ENCODE data around the gene SIK3. TPM values are rescaled to one million over a fixed set of nuclear protein-coding genes. Genes with fewer than 3 reads are reported as not detected.
"Not testable (repeated sequence)": the region's sequence is repeated elsewhere in the genome, so short reads cannot be mapped to it uniquely, and the experiment has no call there.

Gene SIK3
- polyA plus RNA-seq, 1 experiment = 7.3 TPM

GRCh38 chr11:116836632-116836991, 261.6 kb downstream of the SIK3 start:
- DNase-seq (ENCODE audit: low read depth) = no peak
- Histone ChIP-seq H3K4me3 (ENCODE audit: low read depth, low read length) (no peak overlapping the region), H3K27me3 (ENCODE audit: control insufficient read depth, insufficient read depth, low read length) (no peaks in the 10 kb centered on the region), H3K36me3 (ENCODE audit: control insufficient read depth, insufficient read depth, low read length) (no peaks in the 10 kb centered on the region)
- POLR2A ChIA-PET = no interaction called here
- TF ChIP-seq CTCF (IDR thresholded peaks at IDR 0.05; ENCODE audit: insufficient read depth, low read depth, low read length) = no peak
- CTCF ChIA-PET = interaction anchor here (0.7 to 3.3 kb wide), 19 partner anchors 9 to 307 kb away, joined by 3 to 34 read pairs (median 5); partner anchors contain the start of genes APOA4, APOA5, PAFAH1B2 and ZPR1

GRCh38 chr11:116835791-116836631, 262.2 kb downstream of the SIK3 start:
- TF ChIP-seq CTCF (IDR thresholded peaks at IDR 0.05; ENCODE audit: insufficient read depth, low read depth, low read length) = peak; percentile 75
- POLR2A ChIA-PET = no interaction called here
- CTCF ChIA-PET = interaction anchor here (0.6 to 3.3 kb wide), 25 partner anchors 10 to 391 kb away, joined by 3 to 34 read pairs (median 4); partner anchors contain the start of genes APOA4, APOA5, PAFAH1B2 and ZPR1

GRCh38 chr11:116835042-116835772, 263.0 kb downstream of the SIK3 start:
- POLR2A ChIA-PET = no interaction called here
- no peak for DNase-seq (ENCODE audit: low read depth)
- CTCF ChIA-PET = interaction anchor here (0.6 to 3.3 kb wide), 21 partner anchors 10 to 392 kb away, joined by 3 to 34 read pairs (median 4); partner anchors contain the start of genes APOA4, APOA5, PAFAH1B2 and ZPR1
- Histone ChIP-seq H3K4me3 (ENCODE audit: low read depth, low read length) (no peak overlapping the region; the same call in 1 of the 2 replicates), H3K36me3 (ENCODE audit: control insufficient read depth, insufficient read depth, low read length) (no peaks in the 10 kb centered on the region), H3K27me3 (ENCODE audit: control insufficient read depth, insufficient read depth, low read length) (no peaks in the 10 kb centered on the region)
- TF ChIP-seq CTCF (IDR thresholded peaks at IDR 0.05; ENCODE audit: insufficient read depth, low read depth, low read length) = no peak

More at GRCh38 chr11:116835791-116836631, 262.2 kb downstream of the SIK3 start:
- Histone ChIP-seq H3K4me3 (ENCODE audit: low read depth, low read length) (peak overlapping the region; percentile 22; the same call in 1 of the 2 replicates), H3K36me3 (ENCODE audit: control insufficient read depth, insufficient read depth, low read length) (no peaks in the 10 kb centered on the region), H3K27me3 (ENCODE audit: control insufficient read depth, insufficient read depth, low read length) (no peaks in the 10 kb centered on the region)
- DNase-seq (ENCODE audit: low read depth) = peak; percentile 75

- CTCF ChIA-PET = interaction anchor here (1.1 to 3.3 kb wide), 3 partner anchors 18 to 43 kb away, joined by 5 to 34 read pairs (median 19); partner anchors contain the start of gene APOA5
- DNase-seq (ENCODE audit: low read depth); H3K4me3 ChIP-seq (ENCODE audit: low read depth, low read length); H3K27me3 ChIP-seq (ENCODE audit: control insufficient read depth, insufficient read depth, low read length); POLR2A ChIA-PET; H3K36me3 ChIP-seq (ENCODE audit: control insufficient read depth, insufficient read depth, low read length): not testable (repeated sequence)
Observed at GRCh38 chr11:116834535-116835041, 263.6 kb downstream of the SIK3 start.

GRCh38 chr11:116833816-116834534, 264.3 kb downstream of the SIK3 start:
- Histone ChIP-seq H3K27me3 (ENCODE audit: control insufficient read depth, insufficient read depth, low read length) (no peaks in the 10 kb centered on the region), H3K4me3 (ENCODE audit: low read depth, low read length) (no peak overlapping the region), H3K36me3 (ENCODE audit: control insufficient read depth, insufficient read depth, low read length) (no peaks in the 10 kb centered on the region)
- no peak for DNase-seq (ENCODE audit: low read depth)
- TF ChIP-seq CTCF (IDR thresholded peaks at IDR 0.05; ENCODE audit: insufficient read depth, low read depth, low read length) = no peak
- ChIA-PET POLR2A (no interaction called here), CTCF (interaction anchor here (1.1 kb wide), 1 partner anchor 43 kb away, joined by 5 read pairs; the partner anchor contains the start of gene APOA5)

Data from BJ (cell line).